Ishikawa (cell line): Measurements from ENCODE around the gene RAPGEF5.

Experiments
- CEBPB ChIP-seq: IDR thresholded peaks from 2 replicates; pipeline ENCODE4 v1.6.1; 2012
- CREB1 ChIP-seq: IDR thresholded peaks from 2 replicates; pipeline ENCODE4 v1.6.1; 2012; ENCODE audit warnings: low read depth
- EGR1 ChIP-seq: IDR thresholded peaks from 2 replicates; pipeline ENCODE4 v1.6.1; 2012
- EP300 ChIP-seq: IDR thresholded peaks from 2 replicates; pipeline ENCODE4 v1.6.1; 2012; ENCODE audit warnings: borderline replicate concordance
- FOXM1 ChIP-seq: IDR thresholded peaks from 2 replicates; pipeline ENCODE4 v1.6.1; 2012; ENCODE audit warnings: low read depth, borderline replicate concordance
- MAX ChIP-seq: IDR thresholded peaks from 2 replicates; pipeline ENCODE4 v1.6.1; 2012
- NFIC ChIP-seq: IDR thresholded peaks from 2 replicates; pipeline ENCODE4 v1.6.1; 2012
- RAD21 ChIP-seq: IDR thresholded peaks from 2 replicates; pipeline ENCODE4 v1.6.1; 2012; ENCODE audit warnings: low read depth
- REST ChIP-seq: IDR thresholded peaks from 2 replicates; pipeline ENCODE4 v1.6.1; 2012; ENCODE audit warnings: low read depth, mild to moderate bottlenecking
- TAF1 ChIP-seq: IDR thresholded peaks from 2 replicates; pipeline ENCODE4 v1.6.1; 2012; ENCODE audit warnings: low read depth, mild to moderate bottlenecking
- TCF12 ChIP-seq: IDR thresholded peaks from 2 replicates; pipeline ENCODE4 v1.6.1; 2012; ENCODE audit warnings: low read depth
- TEAD4 ChIP-seq: IDR thresholded peaks from 2 replicates; pipeline ENCODE4 v1.6.1; 2012
- YY1 ChIP-seq: IDR thresholded peaks from 2 replicates; pipeline ENCODE4 v1.6.1; 2012; ENCODE audit warnings: low read depth
- ZBTB7A ChIP-seq: IDR thresholded peaks from 2 replicates; pipeline ENCODE4 v1.6.1; 2012; ENCODE audit warnings: low read depth
- TF ChIP-seq, protein P1 (sequence below): IDR thresholded peaks from 2 replicates; pipeline ENCODE4 v1.6.1; 2012

Gene RAPGEF5

DNA sequence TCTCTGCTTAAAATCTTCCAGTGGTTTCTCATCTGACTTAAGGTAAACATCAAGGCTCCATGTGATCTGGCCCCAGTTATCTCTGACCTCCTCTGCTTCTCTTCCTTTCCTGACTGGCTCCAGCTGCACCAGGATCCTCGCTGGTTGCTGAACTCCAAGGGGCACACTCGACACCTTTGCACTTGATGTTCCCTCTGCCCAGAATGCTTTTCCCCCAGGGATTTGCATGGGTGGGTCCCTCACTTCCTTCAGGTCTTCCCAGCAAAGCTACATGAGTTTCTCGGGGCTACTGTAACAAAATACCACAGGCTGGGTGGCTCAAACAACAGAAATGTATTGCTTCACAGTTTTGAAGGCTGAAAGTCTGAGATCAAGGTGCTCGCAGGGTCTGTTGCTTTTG, 245.3 kb downstream of the RAPGEF5 start:
- TF ChIP-seq MAX (no peak), CREB1 (no peak), ZBTB7A (no peak), REST (no peak), TEAD4 (no peak)

DNA sequence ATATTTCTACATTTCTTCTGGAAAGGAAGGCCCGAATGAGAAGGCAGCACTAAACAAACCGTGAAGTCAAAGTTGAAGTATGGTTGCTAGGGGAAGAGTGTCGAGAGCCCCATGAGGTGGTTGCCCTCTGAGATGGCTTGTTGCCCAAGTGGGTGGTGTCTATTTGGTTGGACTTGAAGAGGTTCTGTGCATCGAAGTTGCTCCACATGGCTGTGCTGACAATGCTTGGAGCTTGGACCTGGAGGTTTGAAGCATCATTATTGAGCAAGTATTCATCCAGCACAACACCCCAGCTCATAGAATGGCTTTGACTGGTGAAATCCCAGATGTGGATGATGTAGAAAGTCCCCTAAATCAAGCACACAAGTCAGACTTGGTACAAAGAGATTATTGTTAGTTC, 246.1 kb downstream of the RAPGEF5 start:
- TF ChIP-seq RAD21, result no peak
- no peak for TF ChIP-seq EGR1
- no peak for TF ChIP-seq TEAD4
- TF ChIP-seq MAX, result no peak
- no peak for TF ChIP-seq TAF1
- no peak for TF ChIP-seq REST
- no peak for TF ChIP-seq CEBPB
- TF ChIP-seq EP300, result no peak
- no peak for TF ChIP-seq NFIC
- TF ChIP-seq, protein P1, sequence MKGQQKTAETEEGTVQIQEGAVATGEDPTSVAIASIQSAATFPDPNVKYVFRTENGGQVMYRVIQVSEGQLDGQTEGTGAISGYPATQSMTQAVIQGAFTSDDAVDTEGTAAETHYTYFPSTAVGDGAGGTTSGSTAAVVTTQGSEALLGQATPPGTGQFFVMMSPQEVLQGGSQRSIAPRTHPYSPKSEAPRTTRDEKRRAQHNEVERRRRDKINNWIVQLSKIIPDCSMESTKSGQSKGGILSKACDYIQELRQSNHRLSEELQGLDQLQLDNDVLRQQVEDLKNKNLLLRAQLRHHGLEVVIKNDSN, result no peak
- TF ChIP-seq TCF12, result no peak
- no peak for TF ChIP-seq CREB1
- TF ChIP-seq YY1, result no peak
- no peak for TF ChIP-seq ZBTB7A

DNA sequence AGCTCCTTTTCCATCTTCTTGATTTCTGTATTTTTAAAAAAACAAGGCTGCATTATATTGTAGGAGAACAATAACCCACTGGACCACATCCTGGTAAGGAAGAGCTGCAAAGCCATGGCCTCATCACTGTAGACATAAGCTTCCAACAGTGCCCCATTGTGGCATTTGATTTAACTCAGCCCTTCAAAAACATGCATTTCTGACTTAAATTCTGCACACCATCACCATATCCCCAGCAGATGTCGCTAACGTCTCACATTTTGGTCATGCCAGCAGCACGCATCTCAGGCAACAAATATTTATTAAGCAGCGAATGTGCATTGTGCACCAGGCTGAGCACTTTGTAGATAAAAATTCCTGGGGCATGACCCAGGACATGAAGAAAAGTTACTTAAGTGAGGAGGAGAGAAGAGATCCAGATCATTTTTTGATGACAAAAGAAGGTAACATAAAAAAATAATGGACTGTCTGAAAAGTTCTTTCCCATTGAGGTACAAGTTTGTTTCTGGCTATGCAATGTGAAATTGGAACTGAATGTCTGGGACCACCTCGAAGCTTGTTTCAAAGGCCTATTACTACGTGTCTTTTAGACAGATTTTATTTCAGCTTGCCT, 246.6 kb downstream of the RAPGEF5 start:
- TF ChIP-seq RAD21 (peak; percentile 95), YY1 (no peak), EP300 (no peak), MAX (no peak), REST (no peak)

- no peak for TF ChIP-seq FOXM1
- TF ChIP-seq, protein P1, result no peak
- no peak for TF ChIP-seq RAD21
- TF ChIP-seq MAX, result no peak
- TF ChIP-seq TEAD4, result 0 out of 2 replicates have a peak, but pooled peaks have one; percentile 15
Measured at GRCh38 chr7:22109761-22110160, 247.2 kb downstream of the RAPGEF5 start.

- TF ChIP-seq EP300 (no peak), YY1 (no peak), TAF1 (no peak), MAX (no peak), TCF12 (no peak), FOXM1 (no peak), NFIC (no peak), EGR1 (no peak), ZBTB7A (no peak), CREB1 (no peak), CEBPB (no peak), RAD21 (no peak), REST (no peak), TEAD4 (no peak)
- TF ChIP-seq, protein P1, result no peak
Measured at GRCh38 chr7:22108151-22108845, 248.7 kb downstream of the RAPGEF5 start.
